ENCODE results near the gene EPB41.

DNA sequence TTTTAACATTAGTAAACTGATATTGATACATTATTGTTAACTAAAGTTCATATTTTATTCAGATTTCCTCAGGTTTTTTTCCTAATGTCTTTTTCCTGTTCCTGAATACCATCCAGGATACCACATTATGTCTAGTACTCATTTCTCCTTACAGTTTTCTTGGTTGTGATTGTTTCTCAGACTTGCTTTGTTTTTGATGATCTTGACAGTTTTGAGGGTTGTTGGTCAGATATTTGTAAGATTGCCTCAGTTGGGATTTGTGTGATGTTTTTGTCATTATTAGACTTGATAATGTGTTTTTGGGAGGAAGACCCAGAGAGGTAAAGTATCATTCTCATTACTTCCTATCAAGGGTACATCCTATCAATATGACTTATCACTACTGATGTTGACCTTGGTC, 19.5 kb downstream of the EPB41 start:
- TF ChIP-seq, protein P1, sequence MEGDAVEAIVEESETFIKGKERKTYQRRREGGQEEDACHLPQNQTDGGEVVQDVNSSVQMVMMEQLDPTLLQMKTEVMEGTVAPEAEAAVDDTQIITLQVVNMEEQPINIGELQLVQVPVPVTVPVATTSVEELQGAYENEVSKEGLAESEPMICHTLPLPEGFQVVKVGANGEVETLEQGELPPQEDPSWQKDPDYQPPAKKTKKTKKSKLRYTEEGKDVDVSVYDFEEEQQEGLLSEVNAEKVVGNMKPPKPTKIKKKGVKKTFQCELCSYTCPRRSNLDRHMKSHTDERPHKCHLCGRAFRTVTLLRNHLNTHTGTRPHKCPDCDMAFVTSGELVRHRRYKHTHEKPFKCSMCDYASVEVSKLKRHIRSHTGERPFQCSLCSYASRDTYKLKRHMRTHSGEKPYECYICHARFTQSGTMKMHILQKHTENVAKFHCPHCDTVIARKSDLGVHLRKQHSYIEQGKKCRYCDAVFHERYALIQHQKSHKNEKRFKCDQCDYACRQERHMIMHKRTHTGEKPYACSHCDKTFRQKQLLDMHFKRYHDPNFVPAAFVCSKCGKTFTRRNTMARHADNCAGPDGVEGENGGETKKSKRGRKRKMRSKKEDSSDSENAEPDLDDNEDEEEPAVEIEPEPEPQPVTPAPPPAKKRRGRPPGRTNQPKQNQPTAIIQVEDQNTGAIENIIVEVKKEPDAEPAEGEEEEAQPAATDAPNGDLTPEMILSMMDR (IDR thresholded peaks at IDR 0.05), result no peak
- TF ChIP-seq POLR2A (IDR thresholded peaks at IDR 0.05), result no peak
